HG02610 (cell line): Measurements from ENCODE around the gene NPIPB2.
A peak's percentile ranks its signal among the peaks of the same experiment; 100 is the strongest.
"Not testable (repeated sequence)": the region's sequence is repeated elsewhere in the genome, so short reads cannot be mapped to it uniquely, and the experiment has no call there.

Experiments used
- ATAC-seq: cut with Tn5 transposase; IDR thresholded peaks from one replicate; pipeline ENCODE4 v1.9.1; 2021; ENCODE audit warnings: mild to moderate bottlenecking, moderate library complexity; ENCODE audit not compliant: unreplicated experiment

NPIPB2 gene

GRCh38 chr16:11962457-11962856, 20.6 kb upstream of the NPIPB2 start:
- not testable (repeated sequence) for ATAC-seq

- no peak for ATAC-seq
These were observed 15.9 kb upstream of the NPIPB2 start for GRCh38 chr16:11957591-11958395.

- ATAC-seq: no peak
These were observed 14.7 kb upstream of the NPIPB2 start for GRCh38 chr16:11956558-11956957.

GRCh38 chr16:11955713-11956123, 13.9 kb upstream of the NPIPB2 start:
- ATAC-seq: no peak

GRCh38 chr16:11953576-11953975, 11.7 kb upstream of the NPIPB2 start:
- ATAC-seq: not testable (repeated sequence)

GRCh38 chr16:11950388-11950787, 8.5 kb upstream of the NPIPB2 start:
- ATAC-seq: no peak

- peak; percentile 70 for ATAC-seq
These were observed 7.7 kb upstream of the NPIPB2 start for GRCh38 chr16:11949527-11949926.

- ATAC-seq: no peak
These were observed 7.0 kb upstream of the NPIPB2 start for GRCh38 chr16:11948819-11949218.

GRCh38 chr16:11946433-11946832, 4.6 kb upstream of the NPIPB2 start:
- ATAC-seq: no peak

- not testable (repeated sequence) for ATAC-seq
These were observed 14.5 kb downstream of the NPIPB2 start for GRCh38 chr16:11927350-11927749.

- ATAC-seq: not testable (repeated sequence)
These were observed 17.8 kb downstream of the NPIPB2 start for GRCh38 chr16:11924046-11924445.

- ATAC-seq: no peak
These were observed 25.1 kb downstream of the NPIPB2 start for GRCh38 chr16:11916524-11917285.

- peak; percentile 86 for ATAC-seq
These were observed 26.0 kb downstream of the NPIPB2 start, which contains the start of gene GSPT1 for GRCh38 chr16:11915644-11916523. Gene GSPT1, minus strand, starts transcription at chr16:11915956. Its CDS starts 236 bp downstream, at chr16:11915720.

GRCh38 chr16:11915114-11915643, 26.7 kb downstream of the NPIPB2 start:
- ATAC-seq: peak; percentile 23

GRCh38 chr16:11914210-11915113, 27.4 kb downstream of the NPIPB2 start:
- no peak for ATAC-seq

GRCh38 chr16:11913425-11914079, 28.3 kb downstream of the NPIPB2 start:
- ATAC-seq: no peak

- no peak for ATAC-seq
These were observed 31.9 kb downstream of the NPIPB2 start for GRCh38 chr16:11909653-11910545.
